Activated CD4-positive, alpha-beta T cell treated with anti-CD3 and anti-CD28 coated beads for 24 hours (primary cell): Measurements from ENCODE around the gene EEF1A2.

Experiments used
- DNase-seq, 2 donors: peaks; one replicate each; pipeline ENCODE4 v3.0.0-alpha.2; 2020; ENCODE audit warnings: low read depth in 2 of 2

Gene EEF1A2

GRCh38 chr20:63500151-63500901 lies 1.4 kb upstream of the EEF1A2 start:
- no peak for DNase-seq

DNA sequence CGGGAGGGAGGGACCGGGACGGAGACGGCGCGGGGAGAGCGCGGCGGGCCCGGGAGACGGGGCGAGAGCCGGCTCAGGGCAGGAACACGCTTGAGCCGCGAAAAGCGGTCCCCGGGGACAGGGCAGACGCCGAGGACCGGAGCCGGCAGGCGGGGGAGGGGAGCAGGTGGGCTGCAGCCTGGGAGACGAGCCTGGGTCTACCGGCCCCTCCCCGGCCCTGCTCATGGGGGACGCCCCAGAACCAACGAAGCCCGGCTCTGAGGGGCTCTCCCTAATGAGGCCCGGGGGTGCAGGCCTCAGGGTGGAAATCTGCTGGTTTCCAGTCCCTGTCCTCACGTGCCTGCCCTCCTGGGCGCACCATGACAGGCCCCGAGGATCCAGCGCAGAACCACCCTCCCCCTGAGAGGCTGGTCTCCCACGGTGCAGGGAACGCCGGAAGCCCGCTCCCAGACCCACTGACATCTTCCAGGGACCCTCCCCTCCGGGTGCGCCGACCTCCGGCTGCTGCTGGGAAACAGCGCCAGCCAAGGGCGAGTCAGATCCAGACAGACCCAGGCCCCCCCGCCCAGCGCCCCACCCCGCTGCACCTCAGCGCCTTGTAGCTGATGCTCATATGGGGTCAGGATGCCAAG lies 571 bp upstream of the EEF1A2 start:
- DNase-seq: no peak

- no peak for DNase-seq
These were observed 642 bp downstream of the EEF1A2 start for GRCh38 chr20:63497946-63498935.

- no peak for DNase-seq
These were observed 1.5 kb downstream of the EEF1A2 start for GRCh38 chr20:63497138-63497945.

- no peak for DNase-seq
These were observed 2.2 kb downstream of the EEF1A2 start for GRCh38 chr20:63496596-63497120.

DNA sequence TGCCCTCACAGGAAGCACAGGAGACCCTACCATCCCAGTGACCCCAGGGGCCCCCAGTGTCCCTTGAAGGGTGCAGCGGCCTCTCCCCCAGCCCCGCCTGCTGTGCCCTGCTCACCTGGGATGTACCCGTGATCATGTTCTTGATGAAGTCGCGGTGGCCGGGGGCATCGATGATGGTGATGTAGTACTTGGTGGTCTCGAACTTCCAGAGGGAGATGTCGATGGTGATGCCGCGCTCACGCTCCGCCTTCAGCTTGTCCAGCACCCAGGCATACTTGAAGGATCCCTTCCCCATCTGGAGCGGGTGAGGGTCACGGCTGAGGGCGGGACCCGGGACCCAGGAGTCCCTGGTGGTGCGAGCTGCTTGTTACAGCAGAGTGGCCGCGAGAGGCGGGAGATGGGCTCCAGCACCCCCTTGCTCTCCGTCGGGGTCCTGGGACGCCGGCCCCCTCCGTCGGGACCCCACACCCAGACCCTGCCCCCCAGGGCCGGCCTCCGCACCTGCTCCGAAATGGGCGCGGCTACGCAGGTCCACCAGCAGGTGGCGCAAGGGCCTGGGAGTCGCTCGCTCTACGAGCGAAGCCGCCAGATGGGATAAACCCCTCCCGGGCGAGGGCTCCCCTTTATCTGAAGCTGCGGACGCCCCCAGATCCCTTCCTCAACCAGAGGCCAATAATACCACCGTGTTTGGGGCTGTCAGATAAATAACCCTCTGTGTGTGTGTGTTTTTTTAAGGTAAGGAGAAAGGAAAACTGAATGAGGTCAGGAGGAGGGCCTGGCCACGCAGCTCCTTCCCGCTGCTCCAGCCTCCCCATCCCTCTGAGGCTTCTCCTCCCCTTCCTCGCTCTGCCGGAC lies 2.9 kb downstream of the EEF1A2 start:
- DNase-seq: peak; percentile 72 to 77

- DNase-seq: no peak
These were observed 3.6 kb downstream of the EEF1A2 start for GRCh38 chr20:63495167-63495720.

GRCh38 chr20:63494420-63495166 lies 4.3 kb downstream of the EEF1A2 start:
- DNase-seq: no peak

GRCh38 chr20:63494084-63494419 lies 4.8 kb downstream of the EEF1A2 start:
- DNase-seq: no peak

- no peak for DNase-seq
These were observed 5.3 kb downstream of the EEF1A2 start for GRCh38 chr20:63493563-63494020.

DNA sequence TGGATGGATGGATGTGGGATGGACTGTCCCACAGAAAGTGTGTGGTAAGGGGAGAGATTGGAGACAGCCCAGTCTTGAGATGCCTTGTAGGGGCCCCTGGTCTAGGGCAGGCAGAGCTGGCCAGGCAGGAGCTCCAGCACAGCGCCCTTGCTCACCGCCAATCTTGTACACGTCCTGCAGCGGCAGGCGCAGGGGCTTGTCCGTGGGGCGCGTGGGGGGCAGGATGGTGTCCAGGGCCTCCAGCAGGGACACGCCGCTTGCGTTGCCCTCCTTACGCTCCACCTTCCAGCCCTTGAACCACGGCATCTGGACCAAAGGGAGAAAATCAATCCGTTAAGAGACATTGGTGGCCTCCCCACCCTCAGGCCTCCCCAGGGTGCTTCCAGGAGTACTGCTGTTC lies 5.9 kb downstream of the EEF1A2 start:
- no peak for DNase-seq

GRCh38 chr20:63492518-63492917 lies 6.4 kb downstream of the EEF1A2 start:
- no peak for DNase-seq

GRCh38 chr20:63491635-63492230 lies 7.2 kb downstream of the EEF1A2 start:
- no peak for DNase-seq

DNA sequence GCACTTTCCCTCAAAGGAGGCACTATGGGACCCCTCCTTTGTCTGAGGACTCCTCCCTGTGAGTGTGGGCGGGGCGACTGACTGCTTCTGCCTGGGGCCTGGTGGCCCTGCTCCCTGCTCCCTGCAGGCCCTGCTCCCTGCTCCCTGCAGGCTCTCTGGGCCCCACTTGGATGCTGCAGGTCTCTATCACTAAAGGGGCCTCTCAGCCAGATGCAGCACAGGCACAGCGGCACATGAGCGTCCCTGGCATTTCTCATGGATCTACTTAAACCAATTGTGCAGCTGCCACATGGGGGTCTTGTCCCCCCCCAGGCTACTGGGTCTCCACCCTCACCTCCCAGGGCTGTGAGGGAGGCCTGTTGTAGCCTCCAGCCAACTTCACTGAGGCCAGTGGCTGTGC lies 7.8 kb downstream of the EEF1A2 start:
- no peak for DNase-seq

DNA sequence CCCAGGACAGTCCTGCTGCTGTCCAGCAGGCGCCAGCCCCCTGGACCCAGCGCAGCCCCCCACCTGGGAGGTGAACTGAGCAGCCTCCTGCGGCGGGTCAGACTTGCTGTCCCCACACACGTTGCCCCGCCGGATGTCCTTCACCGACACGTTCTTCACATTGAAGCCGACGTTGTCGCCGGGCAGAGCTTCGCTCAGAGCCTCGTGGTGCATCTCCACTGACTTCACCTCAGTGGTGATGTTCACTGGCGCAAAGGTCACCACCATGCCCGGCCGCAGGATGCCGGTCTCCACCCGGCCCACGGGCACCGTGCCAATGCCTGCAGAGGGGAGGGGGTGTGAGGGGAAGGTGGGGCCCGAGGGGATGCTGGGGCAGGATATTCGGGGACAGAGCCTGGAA lies 8.5 kb downstream of the EEF1A2 start:
- no peak for DNase-seq

- no peak for DNase-seq
These were observed 10.3 kb downstream of the EEF1A2 start for GRCh38 chr20:63488315-63489251.

GRCh38 chr20:63487781-63488241 lies 11.1 kb downstream of the EEF1A2 start:
- no peak for DNase-seq
